A549 (cell line): ENCODE data around the gene MYRIP. TPM values are rescaled to one million over a fixed set of nuclear protein-coding genes. Genes with fewer than 3 reads are reported as not detected.

ENCODE experiments used
- ATAC-seq, 2 experiments: fragments of 200-7000 bp in 1 of 2; fragments of >200 bp in 1 of 2; cut with Nextera tagmentation in 1 of 2; cut with Tn5 transposase in 1 of 2; 3 replicates each; pipeline versions ENCODE4 v1.8.0 to v1.9.1; 2018 to 2020; ENCODE audit warnings: mild to moderate bottlenecking in 1 of 2, moderate library complexity in 1 of 2
- CTCF ChIA-PET: fragments of 300-600 bp; sonication (Branson Sonifier 250); formaldehyde crosslinking; extraction: SDS; loops from one replicate; lab custom pipeline; 2021; ENCODE audit warnings: antibody characterized with exemption, inconsistent platforms; lab: Yijun Ruan, JAX
- POLR2A ChIA-PET: fragments of 350-600 bp; formaldehyde crosslinking; extraction: SDS; loops from one replicate; lab custom pipeline; 2021; ENCODE audit warnings: antibody characterized with exemption, inconsistent platforms; lab: Yijun Ruan, JAX
- DNase-seq, 2 experiments: peaks; one replicate each; pipeline versions ENCODE4 v3.0.0 to v3.0.0-alpha.2; 2011 to 2016; ENCODE audit warnings: low read depth in 1 of 2, low spot score in 1 of 2
- FAIRE-seq: peaks from 2 replicates; lab custom pipeline; 2011; peaks lifted over from hg19 to GRCh38; lab: Jason Lieb, UNC
- H3K27ac ChIP-seq, 2 experiments: fragments of >200 bp; sonication (Bioruptor Twin); formaldehyde crosslinking; 3 replicates each; pipeline ENCODE4 v1.5.1; 2016 to 2017
- H3K4me1 ChIP-seq: fragments of >200 bp; sonication (Bioruptor Twin); formaldehyde crosslinking; 3 replicates; pipeline ENCODE4 v1.6.1; 2016
- H3K4me2 ChIP-seq: fragments of >200 bp; sonication (Bioruptor Twin); formaldehyde crosslinking; 3 replicates; pipeline ENCODE4 v1.6.1; 2016
- H3K4me3 ChIP-seq: fragments of >200 bp; sonication (Bioruptor Twin); formaldehyde crosslinking; 3 replicates; pipeline ENCODE4 v1.5.1; 2016
- H3K9me3 ChIP-seq: fragments of >200 bp; sonication (Bioruptor Twin); formaldehyde crosslinking; 3 replicates; pipeline ENCODE4 v1.6.1; 2016
- CEBPB ChIP-seq, 2 experiments: fragments of >200 bp in 1 of 2; sonication (Bioruptor Twin) in 1 of 2; formaldehyde crosslinking in 1 of 2; IDR thresholded peaks; 2 replicates each; pipeline ENCODE4 v1.6.1; 2012 to 2016
- CHD4 ChIP-seq: fragments of 200-600 bp; sonication (generic); IDR thresholded peaks from 2 replicates; pipeline ENCODE4 v1.6.1; 2016; ENCODE audit warnings: antibody characterized with exemption, mild to moderate bottlenecking, borderline replicate concordance
- EP300 ChIP-seq, 2 experiments: fragments of >200 bp; sonication (Bioruptor Twin); formaldehyde crosslinking; IDR thresholded peaks; 2 replicates in 1 of 2; 3 replicates in 1 of 2; pipeline ENCODE4 v1.6.1; 2016 to 2017
- FOSB ChIP-seq: fragments of 250-450 bp; sonication (Bioruptor Pico); IDR thresholded peaks from 2 replicates; pipeline ENCODE4 v1.5.0; 2020; ENCODE audit warnings: mild to moderate bottlenecking, moderate library complexity
- FOSL2 ChIP-seq, 2 experiments: fragments of 450-650 bp in 1 of 2; fragments of >200 bp in 1 of 2; sonication (Bioruptor Twin) in 1 of 2; formaldehyde crosslinking; IDR thresholded peaks; 2 replicates each; pipeline versions ENCODE4 v1.5.0 to v1.6.1; 2016 to 2020; ENCODE audit warnings: mild to moderate bottlenecking in 1 of 2, moderate library complexity in 1 of 2
- FOXS1 ChIP-seq: fragments of 250-450 bp; sonication (Bioruptor Pico); IDR thresholded peaks from 2 replicates; pipeline ENCODE4 v1.5.0; 2020; ENCODE audit warnings: mild to moderate bottlenecking, moderate library complexity
- HDAC2 ChIP-seq: fragments of 200-600 bp; sonication (generic); IDR thresholded peaks from 2 replicates; pipeline ENCODE4 v1.6.1; 2016
- HEYL ChIP-seq: fragments of 250-450 bp; sonication (Bioruptor Pico); IDR thresholded peaks from 2 replicates; pipeline ENCODE4 v1.8.0; 2021; ENCODE audit warnings: mild to moderate bottlenecking, moderate library complexity
- JUN ChIP-seq, 2 experiments: fragments of >200 bp; sonication (Bioruptor Twin); formaldehyde crosslinking; IDR thresholded peaks; 2 replicates in 1 of 2; 3 replicates in 1 of 2; pipeline ENCODE4 v1.6.1; 2016 to 2017
- MAFK ChIP-seq: fragments of 450-650 bp; IDR thresholded peaks from 2 replicates; pipeline ENCODE4 v1.6.1; 2014; ENCODE audit not compliant: partially characterized antibody
- MAZ ChIP-seq: fragments of 150-350 bp; IDR thresholded peaks from 2 replicates; pipeline ENCODE4 v1.6.1; 2014; ENCODE audit warnings: antibody characterized with exemption, low read depth, low read length, borderline replicate concordance
- NFE2L2 ChIP-seq: fragments of 150-350 bp; conservative IDR thresholded peaks from 2 replicates; pipeline ENCODE4 v1.6.1; 2014; ENCODE audit warnings: low read length
- RARB ChIP-seq: fragments of 250-450 bp; sonication (Bioruptor Pico); IDR thresholded peaks from 2 replicates; pipeline ENCODE4 v1.8.0; 2021; ENCODE audit warnings: mild to moderate bottlenecking, moderate library complexity
- RNF2 ChIP-seq: fragments of 200-600 bp; sonication (generic); IDR thresholded peaks from 2 replicates; pipeline ENCODE4 v1.6.1; 2016; ENCODE audit warnings: low read depth, mild to moderate bottlenecking, antibody characterized with exemption, moderate library complexity, borderline replicate concordance
- SMC3 ChIP-seq: fragments of >200 bp; sonication (Bioruptor Twin); formaldehyde crosslinking; IDR thresholded peaks from 3 replicates; pipeline ENCODE4 v1.6.1; 2018; ENCODE audit warnings: inconsistent platforms
- TP53 ChIP-seq: fragments of 250-450 bp; sonication (Bioruptor Pico); IDR thresholded peaks from 2 replicates; pipeline ENCODE4 v1.5.0; 2021; ENCODE audit warnings: mild to moderate bottlenecking, moderate library complexity
- ZFP36 ChIP-seq: fragments of 450-650 bp; IDR thresholded peaks from 2 replicates; pipeline ENCODE4 v1.6.1; 2014; ENCODE audit warnings: borderline replicate concordance; ENCODE audit not compliant: partially characterized antibody
- ZNF302 ChIP-seq: fragments of 250-450 bp; sonication (Bioruptor Pico); IDR thresholded peaks from 2 replicates; pipeline ENCODE4 v1.9.0; 2021; ENCODE audit warnings: inconsistent platforms, mild to moderate bottlenecking, moderate library complexity
- ZSCAN20 ChIP-seq: fragments of 250-450 bp; sonication (Bioruptor Pico); IDR thresholded peaks from 2 replicates; pipeline ENCODE4 v1.8.0; 2022; ENCODE audit warnings: mild to moderate bottlenecking, moderate library complexity
- WGBS: methylation state at CpG from one replicate; pipeline ENCODE4 v1.1.6; 2017; ENCODE audit errors: missing lambda C conversion rate; 5-methylcytosine and 5-hydroxymethylcytosine counted together
- polyA plus RNA-seq, 4 experiments: library from polyadenylated mRNA; depleted of rRNA in 3 of 4; stranded (reverse); fragments of >200 nt; fragmentation: RNase III in 1 of 4; extraction: RNeasy Plus Mini Kit Qiagen cat#74134 plus additional on column Dnase treatment in 1 of 4; gene quantifications; 2 replicates in 3 of 4; 3 replicates in 1 of 4; pipeline ENCODE4 v1.2.3, GENCODE V29; 2011 to 2017
- TF ChIP-seq, protein P1 (sequence below): fragments of 450-650 bp; IDR thresholded peaks from 2 replicates; pipeline ENCODE4 v1.6.1; 2014; ENCODE audit warnings: antibody characterized with exemption
- TF ChIP-seq, protein P2 (sequence below): fragments of >200 bp; sonication (Bioruptor Twin); formaldehyde crosslinking; IDR thresholded peaks from 3 replicates; pipeline ENCODE4 v1.5.1; 2016
- TF ChIP-seq, protein P3 (sequence below): IDR thresholded peaks from 2 replicates; pipeline ENCODE4 v1.6.1; 2012; ENCODE audit warnings: low read depth, borderline replicate concordance
- TF ChIP-seq, protein P4 (sequence below): fragments of >200 bp; sonication (Bioruptor Twin); formaldehyde crosslinking; IDR thresholded peaks from 2 replicates; pipeline ENCODE4 v1.6.1; 2016
- TF ChIP-seq, protein P5 (sequence below): fragments of >200 bp; sonication (Bioruptor Twin); formaldehyde crosslinking; IDR thresholded peaks from 3 replicates; pipeline ENCODE4 v1.6.1; 2016
- TF ChIP-seq, protein P6 (sequence below): fragments of 200-600 bp; sonication (generic); IDR thresholded peaks from 2 replicates; pipeline ENCODE4 v1.6.1; 2016; ENCODE audit warnings: antibody characterized with exemption, mild to moderate bottlenecking, moderate library complexity
- TF ChIP-seq, protein P7 (sequence below): fragments of 250-450 bp; sonication (Bioruptor Pico); IDR thresholded peaks from 2 replicates; pipeline ENCODE4 v1.5.0; 2021; ENCODE audit warnings: mild to moderate bottlenecking, moderate library complexity, borderline replicate concordance

MYRIP gene
- polyA plus RNA-seq, 2 of the 4 experiments (the other 2 are of a cell fraction): not detected

DNA sequence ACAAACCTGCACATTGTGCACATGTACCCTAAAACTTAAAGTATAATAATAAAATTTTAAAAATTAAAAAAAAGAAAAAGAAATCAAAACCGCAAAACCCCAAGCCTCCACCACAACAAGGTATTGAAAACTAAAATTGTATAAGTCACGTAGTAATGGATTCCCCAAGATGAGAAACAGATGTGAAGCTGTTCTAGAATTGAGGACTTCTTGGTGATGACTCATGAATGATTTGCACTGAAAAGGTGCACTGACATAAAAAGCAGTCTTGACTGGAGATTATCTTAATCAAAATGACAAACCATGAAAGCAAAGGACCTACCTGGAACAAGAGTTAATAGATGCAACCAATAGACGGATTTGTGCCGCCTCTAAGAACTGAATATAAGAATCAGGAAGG, 225.8 kb downstream of the MYRIP start:
- no peak overlapping the region for H3K27ac ChIP-seq
- CTCF ChIA-PET: no interaction called here
- WGBS: 54% methylated on average over 4 of the region's 4 CpGs
- H3K4me3 ChIP-seq: no peak overlapping the region
- TF ChIP-seq EP300 (IDR thresholded peaks at IDR 0.05): no peak
- TF ChIP-seq, protein P1, sequence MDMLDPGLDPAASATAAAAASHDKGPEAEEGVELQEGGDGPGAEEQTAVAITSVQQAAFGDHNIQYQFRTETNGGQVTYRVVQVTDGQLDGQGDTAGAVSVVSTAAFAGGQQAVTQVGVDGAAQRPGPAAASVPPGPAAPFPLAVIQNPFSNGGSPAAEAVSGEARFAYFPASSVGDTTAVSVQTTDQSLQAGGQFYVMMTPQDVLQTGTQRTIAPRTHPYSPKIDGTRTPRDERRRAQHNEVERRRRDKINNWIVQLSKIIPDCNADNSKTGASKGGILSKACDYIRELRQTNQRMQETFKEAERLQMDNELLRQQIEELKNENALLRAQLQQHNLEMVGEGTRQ: no peak
- TF ChIP-seq, protein P2, sequence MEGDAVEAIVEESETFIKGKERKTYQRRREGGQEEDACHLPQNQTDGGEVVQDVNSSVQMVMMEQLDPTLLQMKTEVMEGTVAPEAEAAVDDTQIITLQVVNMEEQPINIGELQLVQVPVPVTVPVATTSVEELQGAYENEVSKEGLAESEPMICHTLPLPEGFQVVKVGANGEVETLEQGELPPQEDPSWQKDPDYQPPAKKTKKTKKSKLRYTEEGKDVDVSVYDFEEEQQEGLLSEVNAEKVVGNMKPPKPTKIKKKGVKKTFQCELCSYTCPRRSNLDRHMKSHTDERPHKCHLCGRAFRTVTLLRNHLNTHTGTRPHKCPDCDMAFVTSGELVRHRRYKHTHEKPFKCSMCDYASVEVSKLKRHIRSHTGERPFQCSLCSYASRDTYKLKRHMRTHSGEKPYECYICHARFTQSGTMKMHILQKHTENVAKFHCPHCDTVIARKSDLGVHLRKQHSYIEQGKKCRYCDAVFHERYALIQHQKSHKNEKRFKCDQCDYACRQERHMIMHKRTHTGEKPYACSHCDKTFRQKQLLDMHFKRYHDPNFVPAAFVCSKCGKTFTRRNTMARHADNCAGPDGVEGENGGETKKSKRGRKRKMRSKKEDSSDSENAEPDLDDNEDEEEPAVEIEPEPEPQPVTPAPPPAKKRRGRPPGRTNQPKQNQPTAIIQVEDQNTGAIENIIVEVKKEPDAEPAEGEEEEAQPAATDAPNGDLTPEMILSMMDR: no peak
- no peak for TF ChIP-seq TP53 (CRISPR knock-in tag)
- no peak for TF ChIP-seq CEBPB (IDR thresholded peaks at IDR 0.05)
- TF ChIP-seq, protein P3, sequence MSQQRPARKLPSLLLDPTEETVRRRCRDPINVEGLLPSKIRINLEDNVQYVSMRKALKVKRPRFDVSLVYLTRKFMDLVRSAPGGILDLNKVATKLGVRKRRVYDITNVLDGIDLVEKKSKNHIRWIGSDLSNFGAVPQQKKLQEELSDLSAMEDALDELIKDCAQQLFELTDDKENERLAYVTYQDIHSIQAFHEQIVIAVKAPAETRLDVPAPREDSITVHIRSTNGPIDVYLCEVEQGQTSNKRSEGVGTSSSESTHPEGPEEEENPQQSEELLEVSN: no peak
- TF ChIP-seq, protein P4, sequence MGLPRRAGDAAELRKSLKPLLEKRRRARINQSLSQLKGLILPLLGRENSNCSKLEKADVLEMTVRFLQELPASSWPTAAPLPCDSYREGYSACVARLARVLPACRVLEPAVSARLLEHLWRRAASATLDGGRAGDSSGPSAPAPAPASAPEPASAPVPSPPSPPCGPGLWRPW: no peak
- TF ChIP-seq SMC3: no peak
- TF ChIP-seq, protein P5, sequence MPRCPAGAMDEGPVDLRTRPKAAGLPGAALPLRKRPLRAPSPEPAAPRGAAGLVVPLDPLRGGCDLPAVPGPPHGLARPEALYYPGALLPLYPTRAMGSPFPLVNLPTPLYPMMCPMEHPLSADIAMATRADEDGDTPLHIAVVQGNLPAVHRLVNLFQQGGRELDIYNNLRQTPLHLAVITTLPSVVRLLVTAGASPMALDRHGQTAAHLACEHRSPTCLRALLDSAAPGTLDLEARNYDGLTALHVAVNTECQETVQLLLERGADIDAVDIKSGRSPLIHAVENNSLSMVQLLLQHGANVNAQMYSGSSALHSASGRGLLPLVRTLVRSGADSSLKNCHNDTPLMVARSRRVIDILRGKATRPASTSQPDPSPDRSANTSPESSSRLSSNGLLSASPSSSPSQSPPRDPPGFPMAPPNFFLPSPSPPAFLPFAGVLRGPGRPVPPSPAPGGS: no peak
- TF ChIP-seq FOXS1: no peak
- TF ChIP-seq ZNF302: no peak
- no peak for TF ChIP-seq FOSL2 (IDR thresholded peaks at IDR 0.05)
- no peak for TF ChIP-seq FOSL2 (CRISPR knock-in tag; IDR thresholded peaks at IDR 0.05)
- no peak for TF ChIP-seq MAFK
- no peak for TF ChIP-seq RARB (CRISPR knock-in tag)
- no peak for TF ChIP-seq CHD4
- no peak for TF ChIP-seq FOSB
- TF ChIP-seq ZSCAN20 (CRISPR knock-in tag): no peak
- TF ChIP-seq ZFP36: no peak
- TF ChIP-seq, protein P6, sequence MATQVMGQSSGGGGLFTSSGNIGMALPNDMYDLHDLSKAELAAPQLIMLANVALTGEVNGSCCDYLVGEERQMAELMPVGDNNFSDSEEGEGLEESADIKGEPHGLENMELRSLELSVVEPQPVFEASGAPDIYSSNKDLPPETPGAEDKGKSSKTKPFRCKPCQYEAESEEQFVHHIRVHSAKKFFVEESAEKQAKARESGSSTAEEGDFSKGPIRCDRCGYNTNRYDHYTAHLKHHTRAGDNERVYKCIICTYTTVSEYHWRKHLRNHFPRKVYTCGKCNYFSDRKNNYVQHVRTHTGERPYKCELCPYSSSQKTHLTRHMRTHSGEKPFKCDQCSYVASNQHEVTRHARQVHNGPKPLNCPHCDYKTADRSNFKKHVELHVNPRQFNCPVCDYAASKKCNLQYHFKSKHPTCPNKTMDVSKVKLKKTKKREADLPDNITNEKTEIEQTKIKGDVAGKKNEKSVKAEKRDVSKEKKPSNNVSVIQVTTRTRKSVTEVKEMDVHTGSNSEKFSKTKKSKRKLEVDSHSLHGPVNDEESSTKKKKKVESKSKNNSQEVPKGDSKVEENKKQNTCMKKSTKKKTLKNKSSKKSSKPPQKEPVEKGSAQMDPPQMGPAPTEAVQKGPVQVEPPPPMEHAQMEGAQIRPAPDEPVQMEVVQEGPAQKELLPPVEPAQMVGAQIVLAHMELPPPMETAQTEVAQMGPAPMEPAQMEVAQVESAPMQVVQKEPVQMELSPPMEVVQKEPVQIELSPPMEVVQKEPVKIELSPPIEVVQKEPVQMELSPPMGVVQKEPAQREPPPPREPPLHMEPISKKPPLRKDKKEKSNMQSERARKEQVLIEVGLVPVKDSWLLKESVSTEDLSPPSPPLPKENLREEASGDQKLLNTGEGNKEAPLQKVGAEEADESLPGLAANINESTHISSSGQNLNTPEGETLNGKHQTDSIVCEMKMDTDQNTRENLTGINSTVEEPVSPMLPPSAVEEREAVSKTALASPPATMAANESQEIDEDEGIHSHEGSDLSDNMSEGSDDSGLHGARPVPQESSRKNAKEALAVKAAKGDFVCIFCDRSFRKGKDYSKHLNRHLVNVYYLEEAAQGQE: no peak
- H3K9me3 ChIP-seq: no peaks in the 10 kb centered on the region
- ATAC-seq (no peak), FAIRE-seq (no peak), DNase-seq (no peak)
- H3K4me1 ChIP-seq: no peaks in the 10 kb centered on the region
- no peak overlapping the region for H3K4me2 ChIP-seq
- POLR2A ChIA-PET: no interaction called here

DNA sequence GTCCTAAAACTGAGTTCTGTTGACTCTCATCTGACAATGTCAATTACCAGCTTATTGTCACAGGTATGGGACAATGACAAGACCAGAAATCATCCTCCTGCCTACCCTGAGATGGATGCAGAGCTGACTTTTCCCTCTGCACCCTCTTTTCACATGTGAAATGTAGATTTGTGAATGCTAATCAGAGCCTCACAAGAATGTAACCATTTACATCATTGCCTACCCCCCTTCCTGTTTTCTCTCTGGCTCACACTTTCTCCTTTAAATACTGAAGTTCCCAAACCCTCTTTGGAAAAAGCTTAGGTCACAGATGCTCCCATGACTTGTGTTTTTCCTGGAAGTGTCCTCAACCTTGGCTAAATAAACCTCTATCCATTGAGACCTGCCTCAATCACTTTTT, 228.2 kb downstream of the MYRIP start:
- no peaks in the 10 kb centered on the region for H3K4me1 ChIP-seq
- no peak overlapping the region for H3K27ac ChIP-seq
- H3K4me2 ChIP-seq: no peak overlapping the region
- FAIRE-seq: no peak
- POLR2A ChIA-PET: no interaction called here
- no peak for ATAC-seq
- H3K9me3 ChIP-seq: no peaks in the 10 kb centered on the region
- no peak for DNase-seq
- no peak overlapping the region for H3K4me3 ChIP-seq
- CTCF ChIA-PET: interaction anchor here (1.0 kb wide), 1 partner anchor 19 kb away, joined by 3 read pairs; no protein-coding TSS in a partner anchor
- no peak for TF ChIP-seq HEYL (CRISPR knock-in tag)
- TF ChIP-seq HDAC2: no peak
- no peak for TF ChIP-seq NFE2L2
- no peak for TF ChIP-seq JUN (IDR thresholded peaks at IDR 0.05)
- no peak for TF ChIP-seq MAZ
- TF ChIP-seq, protein P7, sequence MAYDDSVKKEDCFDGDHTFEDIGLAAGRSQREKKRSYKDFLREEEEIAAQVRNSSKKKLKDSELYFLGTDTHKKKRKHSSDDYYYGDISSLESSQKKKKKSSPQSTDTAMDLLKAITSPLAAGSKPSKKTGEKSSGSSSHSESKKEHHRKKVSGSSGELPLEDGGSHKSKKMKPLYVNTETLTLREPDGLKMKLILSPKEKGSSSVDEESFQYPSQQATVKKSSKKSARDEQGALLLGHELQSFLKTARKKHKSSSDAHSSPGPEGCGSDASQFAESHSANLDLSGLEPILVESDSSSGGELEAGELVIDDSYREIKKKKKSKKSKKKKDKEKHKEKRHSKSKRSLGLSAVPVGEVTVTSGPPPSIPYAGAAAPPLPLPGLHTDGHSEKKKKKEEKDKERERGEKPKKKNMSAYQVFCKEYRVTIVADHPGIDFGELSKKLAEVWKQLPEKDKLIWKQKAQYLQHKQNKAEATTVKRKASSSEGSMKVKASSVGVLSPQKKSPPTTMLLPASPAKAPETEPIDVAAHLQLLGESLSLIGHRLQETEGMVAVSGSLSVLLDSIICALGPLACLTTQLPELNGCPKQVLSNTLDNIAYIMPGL: no peak
- no peak for TF ChIP-seq MAFK
- no peak for TF ChIP-seq RNF2
